ELR (cell line): ENCODE measurements around the gene PML.
"Not testable (repeated sequence)": the region's sequence is repeated elsewhere in the genome, so short reads cannot be mapped to it uniquely, and the experiment has no call there.

Experiments used
- DNase-seq: peaks from one replicate; pipeline ENCODE4 v3.0.0-alpha.2; 2015; ENCODE audit warnings: low read depth

PML gene

DNA sequence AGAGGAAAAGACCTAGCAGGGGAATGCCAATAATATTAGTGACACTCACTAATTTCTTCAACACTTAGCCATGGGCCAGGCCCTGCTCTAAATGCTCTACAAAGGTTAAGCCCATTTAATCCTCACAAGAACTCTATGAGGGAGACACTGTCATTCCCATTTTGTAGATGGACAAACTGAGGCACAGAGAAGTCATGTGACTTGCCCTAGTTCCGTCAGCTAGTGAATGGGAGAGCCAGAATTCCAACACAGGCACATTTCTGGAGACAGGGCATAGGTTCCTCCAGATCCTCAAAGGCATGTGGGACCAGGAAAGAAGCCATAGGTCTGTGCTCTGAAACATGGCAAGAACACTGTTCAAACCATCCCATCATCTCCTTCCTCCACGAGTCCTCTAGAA is 36.7 kb upstream of the PML start:
- DNase-seq = no peak

GRCh38 chr15:73959012-73959581 is 35.4 kb upstream of the PML start:
- peak; percentile 71 for DNase-seq

GRCh38 chr15:73959801-73960200 is 34.7 kb upstream of the PML start:
- DNase-seq = no peak

DNA sequence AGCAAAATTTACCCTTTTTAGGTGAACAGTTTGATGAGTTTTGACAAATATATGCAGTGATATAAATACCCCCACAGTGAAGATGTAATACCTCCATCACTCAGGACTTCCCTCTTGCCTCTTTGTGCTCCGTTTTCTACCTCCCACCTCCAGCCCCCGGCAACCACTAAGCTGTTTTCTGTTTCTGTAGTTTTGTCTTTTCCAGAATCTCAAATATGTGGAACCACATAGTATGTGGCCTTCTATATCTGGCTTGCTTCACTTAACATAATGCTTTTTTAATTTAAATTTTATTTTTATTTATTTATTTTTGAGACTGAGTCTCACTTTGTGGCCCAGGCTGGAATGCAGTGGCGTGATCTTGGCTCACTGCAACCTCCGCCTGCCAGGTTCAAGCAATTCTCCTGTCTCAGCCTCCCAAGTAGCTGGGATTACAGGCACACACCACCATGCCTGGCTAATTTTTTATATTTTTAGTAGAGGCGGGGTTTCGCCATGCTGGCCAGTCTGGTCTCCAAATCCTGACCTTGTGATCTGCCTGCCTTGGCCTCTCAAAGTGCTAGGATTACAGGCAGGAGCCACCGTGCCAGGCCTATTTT is 33.9 kb upstream of the PML start:
- not testable (repeated sequence) for DNase-seq

DNA sequence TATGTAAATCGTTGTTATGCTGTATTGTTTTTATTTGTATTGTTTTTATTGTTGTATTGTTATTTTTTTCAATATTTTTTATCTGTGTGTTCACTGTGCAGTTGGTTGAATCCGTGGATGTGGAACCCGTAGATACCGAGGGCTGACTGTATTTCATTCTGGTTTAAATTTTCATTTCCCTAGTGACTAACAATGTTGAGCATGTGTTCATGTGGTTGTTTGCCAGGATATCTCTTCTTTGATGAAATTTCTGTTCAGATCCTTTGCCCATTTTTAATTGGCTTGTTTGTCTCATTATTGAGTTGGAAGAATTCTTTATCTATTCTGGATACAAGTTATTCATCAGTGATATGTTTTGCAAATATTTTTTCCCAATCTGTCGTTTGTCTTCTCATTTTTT is 32.1 kb upstream of the PML start:
- no peak for DNase-seq

GRCh38 chr15:73964736-73965093 is 29.8 kb upstream of the PML start:
- DNase-seq = peak; percentile 81

- DNase-seq = peak; percentile 38
Observed at GRCh38 chr15:73965094-73965757, 29.3 kb upstream of the PML start.

- peak; percentile 73 for DNase-seq
Observed at GRCh38 chr15:73965758-73966113, 28.8 kb upstream of the PML start.

GRCh38 chr15:73968461-73968860 is 26.1 kb upstream of the PML start:
- no peak for DNase-seq

DNA sequence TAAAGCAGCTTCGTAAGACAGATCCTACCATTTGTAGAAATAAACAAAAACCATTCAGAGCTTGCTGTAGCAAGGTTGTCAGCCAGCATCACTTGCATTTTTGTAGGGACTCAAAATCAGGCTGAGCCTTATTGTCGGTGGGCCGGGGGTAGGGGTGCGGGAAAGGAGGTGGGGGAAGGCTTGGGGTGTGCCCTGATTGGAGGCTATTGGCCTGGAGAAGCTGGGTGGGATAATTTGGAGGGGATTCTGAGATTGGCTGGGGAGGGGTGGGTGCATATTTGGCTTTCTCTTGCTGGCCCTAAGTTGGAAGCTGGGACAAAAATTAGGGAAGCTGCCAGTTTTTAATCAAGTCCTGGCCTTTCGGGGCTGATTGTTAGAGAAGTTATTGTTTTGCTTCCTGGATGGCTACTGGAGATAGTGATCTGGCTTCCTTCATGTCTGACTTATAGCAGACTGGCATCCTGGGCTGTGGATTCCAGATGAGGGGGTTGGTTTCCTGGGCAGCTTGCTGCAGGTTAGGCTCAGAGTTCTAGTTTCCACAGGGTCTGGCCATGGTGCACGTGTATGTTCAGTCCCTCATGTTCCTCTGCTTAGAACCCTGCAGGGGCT is 25.3 kb upstream of the PML start:
- DNase-seq = no peak

DNA sequence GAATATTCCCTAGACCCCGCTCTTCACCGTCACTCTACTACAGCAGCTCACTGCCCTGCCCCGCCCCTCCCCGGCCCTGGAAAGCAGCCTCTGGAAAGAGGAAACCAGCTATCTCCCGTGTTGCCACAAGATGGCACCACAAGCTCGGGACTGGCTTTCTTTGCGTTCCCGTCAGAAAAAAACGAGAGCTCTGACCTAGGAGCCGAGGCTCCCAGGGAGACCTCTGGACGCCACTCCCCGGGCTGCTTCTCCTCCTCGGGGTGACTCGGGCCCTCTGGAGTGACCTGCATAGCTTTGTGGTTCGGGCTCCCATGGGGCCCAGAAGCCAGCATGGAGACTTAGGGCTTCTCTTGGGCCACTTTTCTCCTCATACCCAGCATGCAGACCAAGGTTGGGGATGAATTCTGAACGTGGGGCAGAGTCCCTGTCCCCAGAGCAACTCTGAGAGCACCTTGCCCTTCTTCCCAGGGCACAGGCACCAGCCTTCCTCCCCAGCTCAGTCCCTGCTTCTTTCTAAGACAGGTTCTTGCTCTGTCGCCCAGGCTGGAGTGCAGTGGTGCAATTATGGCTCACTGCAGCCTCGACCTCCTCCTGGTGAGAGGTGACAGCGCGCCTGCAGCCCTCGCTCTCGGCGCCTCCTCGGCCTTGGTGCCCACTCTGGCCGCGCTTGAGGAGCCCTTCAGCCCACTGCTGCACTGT is 21.4 kb upstream of the PML start:
- peak; percentile 88 for DNase-seq

- DNase-seq = not testable (repeated sequence)
Observed at GRCh38 chr15:73973683-73974200, 20.8 kb upstream of the PML start.

GRCh38 chr15:73975440-73976125 is 18.9 kb upstream of the PML start:
- not testable (repeated sequence) for DNase-seq

DNA sequence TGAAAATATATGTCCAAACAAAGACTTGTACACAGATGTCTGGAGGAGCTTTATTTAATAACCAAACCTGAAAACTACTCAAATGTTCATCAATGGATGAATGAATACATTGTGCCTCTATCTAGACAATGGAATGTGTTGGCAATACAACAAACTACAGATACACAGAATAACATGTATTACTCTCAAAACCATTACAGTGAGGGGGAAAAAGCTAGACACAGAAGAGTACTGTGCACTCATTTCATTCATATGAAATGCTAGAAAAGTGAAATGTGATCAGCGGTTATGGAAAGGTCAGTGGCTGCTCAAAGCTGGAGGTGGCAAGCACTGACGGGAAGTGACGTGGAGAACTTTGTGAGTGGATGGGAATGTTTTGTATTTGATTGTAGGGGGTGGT is 15.6 kb upstream of the PML start:
- no peak for DNase-seq

GRCh38 chr15:73979636-73980035 is 14.9 kb upstream of the PML start:
- DNase-seq = no peak

DNA sequence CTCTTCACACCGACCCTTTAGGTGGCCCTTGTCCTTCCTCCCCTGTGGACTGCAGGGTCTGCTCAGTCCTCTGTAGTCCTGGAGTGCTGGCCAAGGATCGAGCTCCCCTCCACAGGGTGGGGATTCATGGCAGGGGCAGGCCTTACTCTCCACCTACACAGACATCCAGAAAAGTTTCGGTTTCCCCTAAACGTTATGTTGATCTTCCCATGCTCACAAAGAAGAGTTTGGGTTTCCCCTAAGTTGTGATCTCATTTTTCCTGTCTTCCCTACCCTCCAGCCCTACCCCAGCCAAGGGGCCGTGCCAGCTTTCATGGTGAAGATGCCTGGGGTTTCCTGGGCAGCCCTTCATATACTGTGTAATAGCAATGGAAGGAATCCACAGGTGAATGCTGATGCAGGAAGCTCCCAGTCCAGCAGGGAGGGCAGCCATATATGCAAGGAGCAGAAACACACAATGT is 12.7 kb upstream of the PML start:
- no peak for DNase-seq

- DNase-seq = peak; percentile 89
Observed at GRCh38 chr15:73982222-73982962, 12.1 kb upstream of the PML start.

DNA sequence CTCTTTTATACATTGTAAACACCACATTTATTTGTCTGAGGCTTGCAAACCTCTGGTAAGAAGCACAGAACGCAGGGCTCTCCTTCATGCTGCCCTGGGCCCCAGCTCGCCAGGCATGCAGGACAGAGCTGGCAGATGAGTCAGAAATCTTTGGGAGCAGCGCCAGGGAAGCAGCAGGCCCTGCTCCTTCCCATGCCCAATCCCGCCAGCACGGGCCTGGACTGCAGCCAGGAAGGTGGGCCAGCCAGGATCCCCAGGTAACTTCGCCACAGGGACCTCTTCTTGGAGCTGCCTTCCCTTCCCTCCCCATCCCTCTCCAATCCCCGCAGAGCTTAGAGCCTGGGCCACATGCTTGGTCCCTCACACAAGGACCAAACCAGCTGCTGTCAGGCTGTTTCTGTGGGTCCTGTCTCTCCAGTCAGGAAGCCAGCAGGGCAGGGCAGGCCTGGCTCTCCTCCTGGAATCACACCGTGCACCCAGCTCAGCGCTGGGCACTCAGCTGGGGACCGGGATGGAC is 11.2 kb upstream of the PML start:
- DNase-seq = peak; percentile 85

- DNase-seq = no peak
Observed at GRCh38 chr15:73983773-73984172, 10.7 kb upstream of the PML start.

- no peak for DNase-seq
Observed at GRCh38 chr15:73984208-73984979, 10.1 kb upstream of the PML start.
